ENCODE results near the gene LRRC49. TPM values are rescaled to one million over a fixed set of nuclear protein-coding genes. Genes with fewer than 3 reads are reported as not detected.
"Not testable (repeated sequence)": the region's sequence is repeated elsewhere in the genome, so short reads cannot be mapped to it uniquely, and the experiment has no call there.

Gene LRRC49
- total and polyA plus RNA-seq, 2 of the 4 experiments (the other 2 are of a cell fraction) = 8.6 to 16.8 TPM

DNA sequence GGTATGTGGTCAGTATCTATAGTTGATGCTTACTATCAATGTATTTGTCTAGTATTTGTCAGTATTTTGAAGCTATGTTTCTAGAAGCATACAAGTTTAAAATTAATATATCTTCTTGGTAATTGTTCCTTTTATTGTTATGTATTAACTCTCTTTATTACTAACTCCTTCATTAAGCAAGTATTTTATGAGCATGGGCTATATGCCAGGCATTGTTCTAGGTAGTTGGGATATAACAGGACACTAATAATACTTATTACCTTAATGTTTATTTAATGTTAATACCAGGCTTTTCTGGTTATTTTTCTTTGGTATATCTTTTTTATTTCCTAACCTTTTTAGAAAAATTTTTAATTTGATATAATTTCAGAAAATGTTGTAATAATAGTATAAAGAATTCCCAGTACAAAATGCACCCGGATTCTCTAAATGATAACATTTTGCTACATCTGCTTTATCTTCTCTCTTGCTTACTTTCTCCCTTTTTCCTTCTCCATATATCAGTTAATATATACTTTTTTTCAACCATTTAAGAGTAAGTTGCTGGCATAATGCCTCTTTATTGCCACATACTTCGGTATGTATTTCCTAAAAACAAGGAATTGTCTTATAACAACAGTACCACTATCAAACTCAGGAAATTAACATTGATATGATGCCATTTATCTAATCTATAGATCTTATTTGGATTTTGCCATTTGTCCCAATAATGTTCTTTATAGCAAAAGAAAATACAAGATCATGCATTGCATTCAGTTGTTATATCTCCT lies 30.9 kb downstream of the LRRC49 start:
- H3K27me3 ChIP-seq (ENCODE audit: control insufficient read depth, insufficient read depth, low read length) = no peaks in the 10 kb centered on the region
- no peaks in the 10 kb centered on the region for H4K20me1 ChIP-seq (ENCODE audit: insufficient read depth, low read length)
- dilution Hi-C loops (cut with HindIII; ENCODE audit: low sequenced_read_pairs, unreplicated experiment) = no loop called here
- H3K27ac ChIP-seq (ENCODE audit: insufficient read depth, low read length) = no peak overlapping the region
- ChIA-PET POLR2A (ENCODE audit: unreplicated experiment) (no interaction called here), CTCF (no interaction called here)
- in situ Hi-C loops (cut with MboI; ENCODE audit: low sequenced_read_pairs) = no loop called here
- H3K9ac ChIP-seq (ENCODE audit: low read depth, low read length) = no peak overlapping the region
- no peak overlapping the region for H2BK120ac ChIP-seq (ENCODE audit: low read depth, low read length)
- H3K4me1 ChIP-seq (ENCODE audit: control insufficient read depth, insufficient read depth, low read length) = peaks cover 2% of the 10 kb centered on the region; the same call in 1 of the 2 replicates
- no peak for ATAC-seq (ENCODE audit: low read depth)
- H4K8ac ChIP-seq (ENCODE audit: low read depth in 2 of 2, low read length in 2 of 2) = no peak overlapping the region
- intact Hi-C loops (cut with micrococcal nuclease) = no loop called here
- H2BK20ac ChIP-seq (ENCODE audit: low read depth, low read length) = no peak overlapping the region
- no peak overlapping the region for H2AK5ac ChIP-seq (ENCODE audit: low read depth, low read length)
- no peak overlapping the region for H3K56ac ChIP-seq (ENCODE audit: extremely low read depth, insufficient read depth, low read length)
- no peak overlapping the region for H4K5ac ChIP-seq (ENCODE audit: low read depth, low read length)
- 0 out of 2 replicates have a peak, but pooled peaks cover 3% of the 10 kb centered on the region for H3K9me1 ChIP-seq (ENCODE audit: insufficient read depth, low read length)
- no peak overlapping the region for H4K91ac ChIP-seq (ENCODE audit: insufficient read depth, low read depth, low read length)
- no peak overlapping the region for H2AFZ ChIP-seq (replicated peaks; ENCODE audit: low read length, poor library complexity)
- no CpG with 5 or more reads among the region's 2 CpGs for WGBS, 2 experiments (ENCODE audit: extremely low coverage in 2 of 2, insufficient read length in 1 of 2)
- H3K18ac ChIP-seq (ENCODE audit: low read depth, low read length) = no peak overlapping the region
- no TSS peak for BruUV-seq (replicated peaks)
- no peak overlapping the region for H3K4ac ChIP-seq (ENCODE audit: low read depth, low read length)
- no peak overlapping the region for H3K4me2 ChIP-seq (ENCODE audit: low read depth, low read length)
- no peaks in the 10 kb centered on the region for H3K36me3 ChIP-seq (ENCODE audit: control insufficient read depth, insufficient read depth, low read length)
- H3K4me3 ChIP-seq (ENCODE audit: insufficient read depth, low read depth, low read length) = no peak overlapping the region
- no peak overlapping the region for H2BK15ac ChIP-seq (ENCODE audit: low read depth, low read length)
- H3K14ac ChIP-seq (replicated peaks; ENCODE audit: low read depth, low read length) = no peak overlapping the region
- H3K9me3 ChIP-seq (ENCODE audit: control insufficient read depth, insufficient read depth, low read length) = no peaks in the 10 kb centered on the region
- no peaks in the 10 kb centered on the region for H3K79me1 ChIP-seq (ENCODE audit: low read depth in 1 of 2, low read length in 2 of 2)
- DNase-seq = peak; percentile 19
- no peak overlapping the region for H2AK9ac ChIP-seq (replicated peaks; ENCODE audit: low read depth, low read length, poor library complexity)
- no peak overlapping the region for H2BK5ac ChIP-seq (ENCODE audit: low read depth, low read length, poor library complexity, severe bottlenecking)
- no peak overlapping the region for H3K23ac ChIP-seq (ENCODE audit: low read depth, low read length)
- peak; percentile 78 for TF ChIP-seq CEBPB (IDR thresholded peaks at IDR 0.05; ENCODE audit: low read depth, low read length)
- TF ChIP-seq BHLHE40 (IDR thresholded peaks at IDR 0.05; ENCODE audit: low read depth, low read length) = no peak

- H3K56ac ChIP-seq (ENCODE audit: extremely low read depth, insufficient read depth, low read length); H4K91ac ChIP-seq (ENCODE audit: insufficient read depth, low read depth, low read length); H2BK120ac ChIP-seq (ENCODE audit: low read depth, low read length); H2BK20ac ChIP-seq (ENCODE audit: low read depth, low read length); H3K9me1 ChIP-seq (ENCODE audit: insufficient read depth, low read length); DNase-seq; intact Hi-C loops (cut with micrococcal nuclease); H3K23ac ChIP-seq (ENCODE audit: low read depth, low read length); H2AK5ac ChIP-seq (ENCODE audit: low read depth, low read length); H3K27me3 ChIP-seq (ENCODE audit: control insufficient read depth, insufficient read depth, low read length); ATAC-seq (ENCODE audit: low read depth); H3K18ac ChIP-seq (ENCODE audit: low read depth, low read length); BruUV-seq (replicated peaks); H3K36me3 ChIP-seq (ENCODE audit: control insufficient read depth, insufficient read depth, low read length); in situ Hi-C loops (cut with MboI; ENCODE audit: low sequenced_read_pairs); dilution Hi-C loops (cut with HindIII; ENCODE audit: low sequenced_read_pairs, unreplicated experiment); H3K4me2 ChIP-seq (ENCODE audit: low read depth, low read length); H3K9me3 ChIP-seq (ENCODE audit: control insufficient read depth, insufficient read depth, low read length); H3K4ac ChIP-seq (ENCODE audit: low read depth, low read length); H3K14ac ChIP-seq (replicated peaks; ENCODE audit: low read depth, low read length); H4K20me1 ChIP-seq (ENCODE audit: insufficient read depth, low read length); H3K4me1 ChIP-seq (ENCODE audit: control insufficient read depth, insufficient read depth, low read length); H2BK15ac ChIP-seq (ENCODE audit: low read depth, low read length); H3K27ac ChIP-seq (ENCODE audit: insufficient read depth, low read length); POLR2A ChIA-PET (ENCODE audit: unreplicated experiment); H3K9ac ChIP-seq (ENCODE audit: low read depth, low read length); H2BK5ac ChIP-seq (ENCODE audit: low read depth, low read length, poor library complexity, severe bottlenecking); H2AFZ ChIP-seq (replicated peaks; ENCODE audit: low read length, poor library complexity); H4K8ac ChIP-seq (ENCODE audit: low read depth in 2 of 2, low read length in 2 of 2); H3K79me1 ChIP-seq (ENCODE audit: low read depth in 1 of 2, low read length in 2 of 2); H3K4me3 ChIP-seq (ENCODE audit: insufficient read depth, low read depth, low read length); H2AK9ac ChIP-seq (replicated peaks; ENCODE audit: low read depth, low read length, poor library complexity); CTCF ChIA-PET; H4K5ac ChIP-seq (ENCODE audit: low read depth, low read length): not testable (repeated sequence)
- no CpG with 5 or more reads among the region's 1 CpG for WGBS, 2 experiments (ENCODE audit: extremely low coverage in 2 of 2, insufficient read length in 1 of 2)
Observed at GRCh38 chr15:70926914-70927313, 34.3 kb downstream of the LRRC49 start.

Data from IMR-90 (cell line).